GM18858 (cell line): ENCODE results near the gene KRTAP16-1.
"Not testable (repeated sequence)": the region's sequence is repeated elsewhere in the genome, so short reads cannot be mapped to it uniquely, and the experiment has no call there.

ENCODE experiments used
- ATAC-seq: cut with Tn5 transposase; IDR thresholded peaks from one replicate; pipeline ENCODE4 v1.9.1; 2021; ENCODE audit not compliant: unreplicated experiment

Gene KRTAP16-1

GRCh38 chr17:41302981-41303380 is 6.1 kb downstream of the KRTAP16-1 start:
- ATAC-seq, result no peak

GRCh38 chr17:41301916-41302901 is 6.9 kb downstream of the KRTAP16-1 start, which contains the start of gene KRTAP29-1:
Gene KRTAP29-1, minus strand, starts transcription at chr17:41302851. Its CDS starts 0 bp downstream, at chr17:41302851.
- no peak for ATAC-seq

- no peak for ATAC-seq
These were observed 7.8 kb downstream of the KRTAP16-1 start for GRCh38 chr17:41301204-41301790.

GRCh38 chr17:41298458-41299135 is 10.5 kb downstream of the KRTAP16-1 start:
- ATAC-seq, result no peak

- ATAC-seq, result no peak
These were observed 12.3 kb downstream of the KRTAP16-1 start for GRCh38 chr17:41296846-41297245.

GRCh38 chr17:41294016-41294415 is 15.1 kb downstream of the KRTAP16-1 start:
- no peak for ATAC-seq

GRCh38 chr17:41287050-41287449 is 22.1 kb downstream of the KRTAP16-1 start:
- ATAC-seq, result no peak

GRCh38 chr17:41284546-41284945 is 24.6 kb downstream of the KRTAP16-1 start:
- ATAC-seq, result no peak

GRCh38 chr17:41284043-41284442 is 25.1 kb downstream of the KRTAP16-1 start:
- ATAC-seq, result no peak

- ATAC-seq, result no peak
These were observed 30.7 kb downstream of the KRTAP16-1 start for GRCh38 chr17:41278176-41278955.

GRCh38 chr17:41275648-41276190 is 33.4 kb downstream of the KRTAP16-1 start, which contains the start of gene KRTAP9-7:
Gene KRTAP9-7, plus strand, starts transcription at chr17:41275698. Its CDS starts 0 bp downstream, at chr17:41275698.
- ATAC-seq, result not testable (repeated sequence)

- ATAC-seq, result no peak
These were observed 37.3 kb downstream of the KRTAP16-1 start for GRCh38 chr17:41271858-41272257.

GRCh38 chr17:41271323-41271722 is 37.8 kb downstream of the KRTAP16-1 start:
- not testable (repeated sequence) for ATAC-seq

GRCh38 chr17:41267711-41268110 is 41.4 kb downstream of the KRTAP16-1 start:
- ATAC-seq, result no peak

- no peak for ATAC-seq
These were observed 44.0 kb downstream of the KRTAP16-1 start, which contains the start of gene KRTAP9-6 for GRCh38 chr17:41265078-41265477. Gene KRTAP9-6, plus strand, starts transcription at chr17:41265378. Its CDS starts 0 bp downstream, at chr17:41265378.

- ATAC-seq, result no peak
These were observed 44.5 kb downstream of the KRTAP16-1 start for GRCh38 chr17:41264599-41264998.

GRCh38 chr17:41263212-41263611 is 45.9 kb downstream of the KRTAP16-1 start:
- ATAC-seq, result no peak

GRCh38 chr17:41258406-41258805 is 50.7 kb downstream of the KRTAP16-1 start:
- no peak for ATAC-seq
